WERI-Rb-1 (cell line): ENCODE measurements around the gene CREBL2.
"Not testable (repeated sequence)": the region's sequence is repeated elsewhere in the genome, so short reads cannot be mapped to it uniquely, and the experiment has no call there.

Experiments
- DNase-seq: peaks from one replicate; pipeline ENCODE4 v3.0.0-alpha.2; 2020
- H3K27ac ChIP-seq: fragments of 250-450 bp; sonication (Bioruptor Pico); 2 replicates; pipeline ENCODE4 v1.5.1; 2020; ENCODE audit warnings: mild to moderate bottlenecking, moderate library complexity
- H3K27me3 ChIP-seq: fragments of 250-450 bp; sonication (Bioruptor Pico); 2 replicates; pipeline ENCODE4 v1.5.1; 2021; ENCODE audit warnings: mild to moderate bottlenecking, low read depth, moderate library complexity; ENCODE audit not compliant: insufficient read depth, severe bottlenecking
- H3K36me3 ChIP-seq: fragments of 250-450 bp; sonication (Bioruptor Pico); 2 replicates; pipeline ENCODE4 v1.5.1; 2020; ENCODE audit warnings: mild to moderate bottlenecking, moderate library complexity
- H3K4me3 ChIP-seq: 2 replicates; pipeline ENCODE4 v1.5.1; 2011; ENCODE audit warnings: low read depth, mild to moderate bottlenecking, control low read depth, low read length
- H3K9me3 ChIP-seq: fragments of 250-450 bp; sonication (Bioruptor Pico); 2 replicates; pipeline ENCODE4 v1.5.1; 2021; ENCODE audit warnings: mild to moderate bottlenecking, moderate library complexity; ENCODE audit not compliant: severe bottlenecking
- TF ChIP-seq, protein P1 (sequence below): IDR thresholded peaks from 2 replicates; pipeline ENCODE4 v1.5.1; 2011; ENCODE audit warnings: low read depth, mild to moderate bottlenecking, control low read depth, inconsistent platforms, low read length

Gene CREBL2

DNA sequence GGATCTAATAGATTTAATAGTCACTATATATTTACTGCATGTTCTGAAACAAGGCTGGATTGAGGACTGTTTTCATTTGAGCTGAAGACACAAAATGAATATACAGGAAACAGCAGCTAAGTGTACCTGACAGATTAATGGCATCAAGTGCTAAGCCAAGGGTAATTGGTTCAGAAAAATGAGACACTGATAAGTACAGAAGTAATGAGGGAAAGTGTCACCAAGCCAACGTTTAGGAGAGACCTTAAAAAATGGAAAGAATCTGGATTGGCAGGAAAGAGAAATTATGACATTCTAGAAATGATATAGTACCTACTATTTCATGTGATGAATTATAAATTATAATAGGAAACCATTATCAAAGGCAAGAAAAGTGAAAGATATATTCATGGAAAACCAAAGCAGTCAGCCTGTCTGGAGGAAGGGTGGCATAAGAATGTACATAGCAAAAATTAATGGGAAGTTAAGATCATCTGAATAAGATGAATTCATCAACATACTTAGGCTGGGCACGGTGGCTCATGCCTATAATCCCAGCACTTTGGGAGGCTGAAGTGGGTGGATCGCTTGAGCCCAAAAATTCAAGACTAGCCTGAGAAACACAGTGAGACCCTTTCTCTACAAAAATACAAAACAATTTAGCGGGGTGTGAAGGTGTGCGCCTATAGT lies 28.0 kb upstream of the CREBL2 start:
- DNase-seq, result no peak
- no peak overlapping the region for H3K27ac ChIP-seq

GRCh38 chr12:12585115-12585863 lies 26.4 kb upstream of the CREBL2 start:
- no peak overlapping the region for H3K27ac ChIP-seq

More for the DNA sequence above, 28.0 kb upstream of the CREBL2 start:
- no peak overlapping the region for H3K4me3 ChIP-seq
- no peaks in the 10 kb centered on the region for H3K27me3 ChIP-seq
- TF ChIP-seq, protein P1, sequence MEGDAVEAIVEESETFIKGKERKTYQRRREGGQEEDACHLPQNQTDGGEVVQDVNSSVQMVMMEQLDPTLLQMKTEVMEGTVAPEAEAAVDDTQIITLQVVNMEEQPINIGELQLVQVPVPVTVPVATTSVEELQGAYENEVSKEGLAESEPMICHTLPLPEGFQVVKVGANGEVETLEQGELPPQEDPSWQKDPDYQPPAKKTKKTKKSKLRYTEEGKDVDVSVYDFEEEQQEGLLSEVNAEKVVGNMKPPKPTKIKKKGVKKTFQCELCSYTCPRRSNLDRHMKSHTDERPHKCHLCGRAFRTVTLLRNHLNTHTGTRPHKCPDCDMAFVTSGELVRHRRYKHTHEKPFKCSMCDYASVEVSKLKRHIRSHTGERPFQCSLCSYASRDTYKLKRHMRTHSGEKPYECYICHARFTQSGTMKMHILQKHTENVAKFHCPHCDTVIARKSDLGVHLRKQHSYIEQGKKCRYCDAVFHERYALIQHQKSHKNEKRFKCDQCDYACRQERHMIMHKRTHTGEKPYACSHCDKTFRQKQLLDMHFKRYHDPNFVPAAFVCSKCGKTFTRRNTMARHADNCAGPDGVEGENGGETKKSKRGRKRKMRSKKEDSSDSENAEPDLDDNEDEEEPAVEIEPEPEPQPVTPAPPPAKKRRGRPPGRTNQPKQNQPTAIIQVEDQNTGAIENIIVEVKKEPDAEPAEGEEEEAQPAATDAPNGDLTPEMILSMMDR, result no peak
- no peaks in the 10 kb centered on the region for H3K9me3 ChIP-seq
- H3K36me3 ChIP-seq, result no peaks in the 10 kb centered on the region

GRCh38 chr12:12586879-12587675 lies 24.6 kb upstream of the CREBL2 start:
- Histone ChIP-seq H3K36me3 (no peaks in the 10 kb centered on the region), H3K4me3 (no peak overlapping the region), H3K9me3 (no peaks in the 10 kb centered on the region), H3K27me3 (no peaks in the 10 kb centered on the region), H3K27ac (no peak overlapping the region)
- no peak for DNase-seq
- TF ChIP-seq, protein P1, result no peak

More at GRCh38 chr12:12585115-12585863, 26.4 kb upstream of the CREBL2 start:
- H3K4me3 ChIP-seq, result no peak overlapping the region
- no peaks in the 10 kb centered on the region for H3K27me3 ChIP-seq
- H3K9me3 ChIP-seq, result no peaks in the 10 kb centered on the region
- no peak for DNase-seq
- H3K36me3 ChIP-seq, result no peaks in the 10 kb centered on the region
- TF ChIP-seq, protein P1, result no peak

GRCh38 chr12:12587878-12588277 lies 23.8 kb upstream of the CREBL2 start:
- DNase-seq, result no peak
- Histone ChIP-seq H3K27me3 (no peaks in the 10 kb centered on the region), H3K4me3 (no peak overlapping the region), H3K27ac (no peak overlapping the region), H3K9me3 (no peaks in the 10 kb centered on the region), H3K36me3 (no peaks in the 10 kb centered on the region)
- TF ChIP-seq, protein P1, result no peak

GRCh38 chr12:12588436-12588835 lies 23.2 kb upstream of the CREBL2 start:
- not testable (repeated sequence) for H3K27ac ChIP-seq, H3K36me3 ChIP-seq, H3K9me3 ChIP-seq, H3K4me3 ChIP-seq, DNase-seq, H3K27me3 ChIP-seq

- H3K4me3 ChIP-seq, result no peak overlapping the region
- no peak for DNase-seq
- no peaks in the 10 kb centered on the region for H3K9me3 ChIP-seq
- TF ChIP-seq, protein P1, result no peak
- H3K27me3 ChIP-seq, result no peaks in the 10 kb centered on the region
- no peaks in the 10 kb centered on the region for H3K36me3 ChIP-seq
- no peak overlapping the region for H3K27ac ChIP-seq
These were observed 20.7 kb upstream of the CREBL2 start for GRCh38 chr12:12590961-12591360.
